Measurements from ENCODE around the gene SERPINA1. TPM values are rescaled to one million over a fixed set of nuclear protein-coding genes. Genes with fewer than 3 reads are reported as not detected.

The SERPINA1 gene
- total RNA-seq, 1 experiment from 2014 or later = 8.3 TPM

Other genes with a start within 250 kb of the SERPINA1 start
- 0.15 and 0.99 TPM in 2 replicates for gene PPP4R4, start 214.3 kb downstream of the SERPINA1 start, total RNA-seq (2014; rRNA removed; shearing (Covaris generic))
- gene SERPINA10, start 95.3 kb downstream of the SERPINA1 start, total RNA-seq (2014; rRNA removed; shearing (Covaris generic)) = not detected in 2 replicates
- gene SERPINA6, start 65.3 kb downstream of the SERPINA1 start, total RNA-seq (2014; rRNA removed; shearing (Covaris generic)) = 0.05 TPM in 1 of 2 replicates, not detected in the other
- gene SERPINA2, start 21.9 kb downstream of the SERPINA1 start, total RNA-seq (2014; rRNA removed; shearing (Covaris generic)) = not detected in 2 replicates
- not detected in 2 replicates for gene SERPINA11, start 64.2 kb upstream of the SERPINA1 start, total RNA-seq (2014; rRNA removed; shearing (Covaris generic))
- not detected in 2 replicates for gene SERPINA9, start 87.6 kb upstream of the SERPINA1 start, total RNA-seq (2014; rRNA removed; shearing (Covaris generic))
- not detected in 2 replicates for gene SERPINA12, start 120.9 kb upstream of the SERPINA1 start, total RNA-seq (2014; rRNA removed; shearing (Covaris generic))
- gene SERPINA4, start 172.8 kb upstream of the SERPINA1 start, total RNA-seq (2014; rRNA removed; shearing (Covaris generic)) = not detected in 2 replicates
- gene SERPINA5, start 192.8 kb upstream of the SERPINA1 start, total RNA-seq (2014; rRNA removed; shearing (Covaris generic)) = 0.05 TPM in 1 of 2 replicates, not detected in the other
- gene SERPINA3, start 223.8 kb upstream of the SERPINA1 start, total RNA-seq (2014; rRNA removed; shearing (Covaris generic)) = 0.07 and 0.15 TPM in 2 replicates

Measured in M059J (cell line).